ENCODE results near the gene ERGIC3.

ERGIC3 gene

GRCh38 chr20:35561671-35562070 lies 19.8 kb downstream of the ERGIC3 start:
- no peak for DNase-seq (ENCODE audit: low spot score)
- TF ChIP-seq CTCF (IDR thresholded peaks at IDR 0.05; ENCODE audit: extremely low read depth, missing control alignments): no peak

GRCh38 chr20:35562541-35563110 lies 20.7 kb downstream of the ERGIC3 start:
- DNase-seq (ENCODE audit: low spot score): no peak
- TF ChIP-seq CTCF (IDR thresholded peaks at IDR 0.05; ENCODE audit: extremely low read depth, missing control alignments): no peak

GRCh38 chr20:35563834-35564233 lies 22.0 kb downstream of the ERGIC3 start:
- no peak for DNase-seq (ENCODE audit: low spot score)
- TF ChIP-seq CTCF (IDR thresholded peaks at IDR 0.05; ENCODE audit: extremely low read depth, missing control alignments): no peak

GRCh38 chr20:35564905-35565304 lies 23.0 kb downstream of the ERGIC3 start:
- no peak for TF ChIP-seq CTCF (IDR thresholded peaks at IDR 0.05; ENCODE audit: extremely low read depth, missing control alignments)
- no peak for DNase-seq (ENCODE audit: low spot score)

GRCh38 chr20:35568645-35569044 lies 26.8 kb downstream of the ERGIC3 start:
- no peak for DNase-seq (ENCODE audit: low spot score)
- TF ChIP-seq CTCF (IDR thresholded peaks at IDR 0.05; ENCODE audit: extremely low read depth, missing control alignments): no peak

GRCh38 chr20:35571555-35571954 lies 29.7 kb downstream of the ERGIC3 start:
- no peak for TF ChIP-seq CTCF (IDR thresholded peaks at IDR 0.05; ENCODE audit: extremely low read depth, missing control alignments)
- DNase-seq (ENCODE audit: low spot score): no peak

- no peak for TF ChIP-seq CTCF (IDR thresholded peaks at IDR 0.05; ENCODE audit: extremely low read depth, missing control alignments)
- DNase-seq (ENCODE audit: low spot score): no peak
Measured at GRCh38 chr20:35572838-35573237, 31.0 kb downstream of the ERGIC3 start.

All from GM20000 (cell line).